NCI-H1436 treated with DMSO at 0.1 percent for 48 hours (cell line): ENCODE results near the gene ERBIN.
"Not testable (repeated sequence)": the region's sequence is repeated elsewhere in the genome, so short reads cannot be mapped to it uniquely, and the experiment has no call there.

Source experiments
- DNase-seq: peaks from one replicate; lab custom pipeline; 2025; lab: John Stamatoyannopoulos, UW

Gene ERBIN

GRCh38 chr5:65961633-65962032 is 35.3 kb downstream of the ERBIN start:
- no peak for DNase-seq

- DNase-seq: no peak
These were observed 41.1 kb downstream of the ERBIN start for GRCh38 chr5:65967288-65968066.

GRCh38 chr5:65969539-65970393 is 43.4 kb downstream of the ERBIN start:
- no peak for DNase-seq

GRCh38 chr5:65970481-65971367 is 44.3 kb downstream of the ERBIN start:
- no peak for DNase-seq

- no peak for DNase-seq
These were observed 45.3 kb downstream of the ERBIN start for GRCh38 chr5:65971643-65972042.

GRCh38 chr5:65972896-65973295 is 46.5 kb downstream of the ERBIN start:
- DNase-seq: not testable (repeated sequence)

GRCh38 chr5:65978251-65978650 is 51.9 kb downstream of the ERBIN start:
- DNase-seq: no peak

GRCh38 chr5:65981548-65981947 is 55.2 kb downstream of the ERBIN start:
- DNase-seq: no peak

- DNase-seq: no peak
These were observed 55.7 kb downstream of the ERBIN start for GRCh38 chr5:65981969-65982619.

GRCh38 chr5:65982635-65983034 is 56.3 kb downstream of the ERBIN start:
- DNase-seq: no peak

GRCh38 chr5:65984098-65984885 is 57.9 kb downstream of the ERBIN start:
- DNase-seq: no peak

- DNase-seq: no peak
These were observed 59.7 kb downstream of the ERBIN start for GRCh38 chr5:65986050-65986451.

- DNase-seq: no peak
These were observed 60.4 kb downstream of the ERBIN start for GRCh38 chr5:65986796-65987195.

GRCh38 chr5:65987982-65988381 is 61.6 kb downstream of the ERBIN start:
- DNase-seq: no peak

- DNase-seq: no peak
These were observed 62.8 kb downstream of the ERBIN start for GRCh38 chr5:65989158-65989557.

GRCh38 chr5:65992630-65993029 is 66.3 kb downstream of the ERBIN start:
- DNase-seq: no peak

GRCh38 chr5:65994117-65994786 is 67.9 kb downstream of the ERBIN start:
- no peak for DNase-seq

- DNase-seq: no peak
These were observed 72.8 kb downstream of the ERBIN start for GRCh38 chr5:65999061-65999723.

GRCh38 chr5:66001952-66002351 is 75.6 kb downstream of the ERBIN start:
- no peak for DNase-seq

- DNase-seq: no peak
These were observed 76.0 kb downstream of the ERBIN start for GRCh38 chr5:66002415-66002814.
